Measurements from ENCODE around the gene ACADS.

GRCh38 chr12:120764816-120765215 lies 39.2 kb downstream of the ACADS start:
- no peak for TF ChIP-seq CTCF (IDR thresholded peaks at IDR 0.05 in 4 of 5, conservative IDR thresholded peaks at IDR 0.05 in 1 of 5)
- no peak for TF ChIP-seq POLR2A (IDR thresholded peaks at IDR 0.05)

Data from gastrocnemius medialis (tissue), 4 donors.